CD4-positive, alpha-beta T cell treated with Interferon gamma for 1 hour (primary cell): Measurements from ENCODE around the gene COL25A1.
"Not testable (repeated sequence)": the region's sequence is repeated elsewhere in the genome, so short reads cannot be mapped to it uniquely, and the experiment has no call there.

ENCODE experiments used
- DNase-seq: peaks from one replicate; pipeline ENCODE4 v3.0.0-alpha.2; 2020

Gene COL25A1

DNA sequence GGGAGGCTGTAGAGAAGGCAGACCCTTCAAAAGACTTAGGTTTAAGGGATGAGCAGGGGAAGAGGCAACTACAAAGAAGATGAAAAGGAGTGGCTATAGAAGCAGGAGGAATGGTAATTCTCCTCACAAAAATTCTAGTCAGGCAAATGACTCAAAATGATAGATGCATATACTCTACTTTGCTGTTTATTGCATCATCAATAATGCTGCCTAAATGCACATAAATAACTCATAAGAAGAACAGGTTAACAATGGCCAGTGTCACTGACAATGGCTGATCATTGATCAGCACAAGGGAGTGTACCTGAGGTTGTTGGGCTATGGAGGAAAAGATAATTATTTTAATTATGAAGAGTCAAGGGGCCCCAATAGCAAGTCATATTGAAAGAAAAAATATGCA lies 354.9 kb downstream of the COL25A1 start:
- DNase-seq = no peak

DNA sequence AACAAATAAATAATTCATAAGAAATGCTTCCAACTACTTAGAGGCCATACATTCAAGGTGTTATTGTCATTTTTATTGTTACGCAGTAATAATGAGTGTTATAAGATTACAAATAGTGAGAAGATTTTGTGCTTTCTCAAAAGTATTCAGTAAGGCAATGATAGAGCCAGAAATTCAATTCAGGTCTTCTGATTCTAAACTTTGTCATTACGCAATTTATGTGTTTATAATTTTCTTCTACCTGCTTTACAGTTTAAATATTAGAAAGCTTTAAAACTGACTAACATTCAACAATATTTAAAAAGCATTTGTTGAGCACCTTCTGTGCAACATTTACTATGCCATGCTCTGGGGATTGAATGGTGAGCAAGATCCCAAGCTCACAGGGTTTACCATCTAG lies 356.2 kb downstream of the COL25A1 start:
- DNase-seq = no peak

DNA sequence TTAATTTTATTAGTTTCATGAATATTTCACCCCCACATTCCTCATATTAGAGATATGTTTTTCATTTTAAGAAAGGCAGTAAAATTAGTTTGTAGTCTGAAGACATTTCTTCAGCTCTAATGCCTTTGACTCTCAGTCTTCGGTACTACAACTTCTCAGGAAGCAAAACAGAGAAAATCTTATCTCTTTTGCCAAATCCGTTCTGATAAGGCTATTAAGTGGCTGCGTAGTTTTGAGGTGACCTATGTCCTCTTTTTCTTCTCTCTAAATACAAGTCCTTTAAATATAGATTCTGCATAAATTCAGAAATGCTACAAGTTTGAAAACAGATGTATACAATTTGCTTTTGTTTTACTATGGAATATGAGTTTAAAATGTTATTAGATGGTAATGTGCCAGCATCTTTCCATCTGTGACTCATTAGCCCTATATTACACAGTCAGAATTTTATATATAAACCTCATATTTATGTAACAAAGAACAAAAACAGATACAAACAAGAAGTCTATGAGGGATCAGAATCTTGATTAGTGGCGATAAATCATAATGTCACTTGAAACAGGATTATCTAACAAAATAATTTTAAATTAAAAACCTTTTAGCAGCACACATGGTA lies 358.4 kb downstream of the COL25A1 start:
- DNase-seq = no peak

DNA sequence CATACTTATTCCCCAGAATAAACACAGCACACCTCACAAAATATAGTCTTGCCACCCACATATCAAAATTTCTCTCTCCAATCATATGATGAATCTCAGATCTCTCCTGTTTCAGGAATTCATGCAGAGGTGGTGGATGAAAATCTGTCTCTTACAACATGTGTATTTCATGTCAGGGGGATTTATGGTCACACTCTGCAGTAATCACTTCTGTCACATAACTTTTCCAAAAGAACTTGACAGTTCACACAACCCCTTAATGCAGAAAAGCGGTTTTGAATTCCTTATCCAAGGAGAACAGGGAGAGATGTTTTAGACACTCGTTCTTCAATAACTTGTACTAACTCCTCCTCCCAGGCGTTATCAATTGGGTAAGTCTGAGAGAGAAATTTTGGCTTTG lies 359.1 kb downstream of the COL25A1 start:
- no peak for DNase-seq

DNA sequence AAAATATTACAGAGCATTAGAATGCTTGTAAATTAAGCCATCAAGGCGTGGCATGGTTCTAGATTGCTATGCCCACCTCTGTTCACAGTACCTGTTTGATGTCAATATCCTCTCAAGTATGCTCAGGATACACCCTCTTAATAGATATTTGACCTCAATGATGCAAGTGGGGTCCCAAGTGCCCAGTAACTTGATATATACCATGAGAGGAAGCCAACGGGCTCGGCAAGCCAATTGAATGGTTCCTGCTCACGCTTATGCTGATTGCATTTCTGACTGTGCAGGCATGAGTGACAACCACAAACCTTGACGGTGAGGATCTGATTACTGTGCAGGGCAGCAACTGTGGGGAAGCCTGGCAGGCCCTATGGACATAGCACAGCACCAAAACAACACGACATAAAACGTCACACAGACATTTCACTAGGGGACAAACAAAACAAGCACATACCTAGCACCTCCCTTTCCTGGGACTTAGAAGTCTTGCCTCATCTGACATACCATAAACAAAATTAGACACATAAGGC lies 360.5 kb downstream of the COL25A1 start:
- DNase-seq = no peak

DNA sequence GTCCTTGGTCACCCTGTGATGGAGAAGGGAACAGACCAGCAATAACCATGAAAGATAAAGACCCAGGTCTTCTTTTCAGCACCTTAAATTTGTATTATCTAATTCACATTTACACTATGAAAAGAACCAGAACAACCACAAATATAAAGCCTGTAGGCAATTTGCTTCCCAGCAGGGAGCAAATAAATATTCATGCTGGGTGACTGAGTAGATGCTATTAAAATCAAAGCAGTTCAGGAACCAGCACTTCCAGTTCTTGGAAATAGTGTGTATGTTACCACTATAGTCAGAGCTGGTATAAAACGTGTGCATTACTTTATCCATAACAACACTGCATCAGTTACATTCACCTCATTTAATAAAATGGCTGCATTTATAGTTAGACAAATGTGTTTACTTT lies 361.8 kb downstream of the COL25A1 start:
- DNase-seq = no peak

DNA sequence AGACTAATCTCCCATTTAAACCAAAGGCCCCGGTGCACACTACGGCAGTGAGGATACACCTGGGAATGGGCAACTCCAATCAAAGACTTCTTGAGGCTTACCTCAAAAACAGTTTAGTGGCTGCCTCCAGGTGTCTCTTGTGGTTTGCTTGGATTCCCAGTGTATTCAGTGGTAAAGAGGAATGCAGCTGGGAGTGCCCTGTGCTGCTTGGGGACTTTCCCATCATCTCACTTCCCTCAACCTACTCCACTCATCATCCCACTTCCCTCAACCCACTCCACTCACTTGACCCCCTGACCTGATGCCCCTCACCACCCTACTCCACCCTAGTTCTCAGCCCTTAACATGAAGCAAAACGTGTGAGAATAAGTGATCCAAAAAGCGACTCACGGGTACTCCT lies 362.3 kb downstream of the COL25A1 start:
- DNase-seq = no peak

DNA sequence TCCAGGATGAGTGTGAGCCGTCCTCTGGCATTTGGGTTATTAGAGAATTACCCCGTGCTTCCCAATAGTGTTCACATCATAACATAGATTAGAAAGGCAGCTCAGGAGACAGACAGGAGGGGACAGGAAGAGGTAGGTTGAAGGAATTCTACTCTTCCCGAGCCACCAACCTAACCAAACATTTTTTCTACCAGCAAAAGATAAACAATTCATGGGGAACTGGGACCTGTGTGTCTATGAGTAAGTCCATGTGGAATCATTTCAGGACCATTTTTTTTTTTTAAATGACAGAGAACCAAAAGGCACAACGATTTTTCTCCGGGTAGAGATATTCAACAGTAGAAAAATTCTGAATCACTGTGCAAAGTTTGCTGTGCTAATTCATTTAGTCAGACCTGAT lies 365.4 kb downstream of the COL25A1 start:
- DNase-seq = no peak

DNA sequence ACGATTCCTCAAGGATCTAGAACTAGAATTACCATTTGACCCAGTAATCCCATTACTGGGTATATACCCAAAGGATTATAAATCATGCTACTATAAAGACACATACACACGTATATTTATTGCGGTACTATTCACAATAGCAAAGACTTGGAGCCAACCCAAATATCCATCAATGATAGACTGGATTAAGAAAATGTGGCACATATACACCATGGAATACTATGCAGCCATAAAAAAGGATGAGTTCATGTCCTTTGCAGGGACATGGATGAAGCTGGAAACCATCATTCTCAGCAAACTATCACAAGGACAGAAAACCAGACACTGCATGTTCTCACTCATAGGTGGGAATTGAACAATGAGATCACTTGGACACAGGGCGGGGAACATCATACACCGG lies 368.5 kb downstream of the COL25A1 start:
- DNase-seq = not testable (repeated sequence)

DNA sequence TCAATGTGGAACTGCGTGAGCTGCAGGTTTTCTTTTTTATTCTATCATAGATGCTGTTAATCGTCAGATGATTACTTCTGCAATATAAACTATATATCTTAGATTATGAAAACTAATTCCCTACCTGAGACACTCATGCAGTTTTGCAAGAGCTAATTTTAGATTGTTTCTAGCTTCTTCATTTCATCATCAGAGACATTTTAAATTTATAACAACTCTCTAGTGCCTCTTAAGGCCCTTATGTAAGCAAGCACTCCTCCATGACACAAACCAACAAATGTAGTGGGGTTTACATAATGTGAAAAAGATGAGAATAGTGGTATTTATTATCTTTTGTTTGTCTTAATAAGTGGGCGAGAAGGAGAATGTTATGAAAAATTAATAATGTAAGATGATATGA lies 369.4 kb downstream of the COL25A1 start:
- DNase-seq = no peak

DNA sequence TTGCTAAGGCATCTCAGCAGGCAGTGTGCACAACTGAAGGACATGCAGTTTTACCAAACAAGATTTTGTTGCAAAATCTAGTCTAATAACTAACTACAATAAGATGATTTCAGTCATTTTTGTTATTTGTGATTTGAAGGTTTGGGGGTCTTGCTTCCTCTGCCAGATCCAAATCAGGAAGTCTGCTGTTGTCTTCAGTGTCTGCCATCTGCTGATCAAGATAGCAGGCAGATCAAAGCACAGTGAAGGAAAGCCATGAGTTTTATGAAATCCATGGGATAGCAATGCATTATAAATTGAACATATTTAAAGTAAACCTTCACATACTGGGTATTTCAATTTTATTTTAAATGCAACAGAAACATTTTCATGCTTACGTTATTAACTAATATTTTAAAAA lies 370.5 kb downstream of the COL25A1 start:
- DNase-seq = no peak

DNA sequence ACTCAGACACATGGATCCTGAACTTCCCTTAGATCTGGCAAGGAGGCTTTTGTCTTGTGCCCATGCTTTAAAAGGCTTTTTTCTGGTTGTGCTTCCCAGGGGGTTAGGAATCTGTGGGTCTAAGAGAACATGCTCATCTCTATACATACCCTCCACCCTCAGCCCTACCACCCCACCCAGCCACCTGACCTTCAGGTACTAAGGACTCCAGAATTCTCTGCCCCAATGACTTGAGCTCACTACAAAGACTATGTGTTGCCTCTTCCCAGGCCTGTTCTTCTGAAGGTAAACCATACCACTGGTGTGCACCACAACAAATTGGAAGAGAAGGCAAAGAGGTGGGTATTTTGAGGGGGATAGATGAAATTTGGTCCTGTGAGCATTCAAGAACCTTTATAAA lies 372.3 kb downstream of the COL25A1 start:
- DNase-seq = no peak

DNA sequence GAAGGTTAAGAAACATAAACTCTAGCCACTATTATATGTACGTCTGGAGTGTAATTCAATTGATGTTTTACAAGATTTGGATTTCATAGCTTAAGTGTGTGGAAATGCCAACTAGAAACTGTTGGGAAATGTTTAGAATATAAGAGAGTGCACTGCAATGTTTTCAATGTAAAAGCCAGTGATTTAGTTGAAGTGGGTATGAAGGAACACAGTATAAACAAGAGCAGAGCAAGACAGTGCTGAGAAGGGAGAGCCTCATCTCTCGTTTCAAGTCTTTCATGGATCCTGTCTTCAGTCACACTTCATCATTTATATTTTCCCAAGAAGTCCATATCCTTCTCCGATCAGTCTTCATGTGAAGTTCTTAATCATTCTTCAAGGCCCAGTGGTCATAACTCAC lies 375.7 kb downstream of the COL25A1 start:
- no peak for DNase-seq

DNA sequence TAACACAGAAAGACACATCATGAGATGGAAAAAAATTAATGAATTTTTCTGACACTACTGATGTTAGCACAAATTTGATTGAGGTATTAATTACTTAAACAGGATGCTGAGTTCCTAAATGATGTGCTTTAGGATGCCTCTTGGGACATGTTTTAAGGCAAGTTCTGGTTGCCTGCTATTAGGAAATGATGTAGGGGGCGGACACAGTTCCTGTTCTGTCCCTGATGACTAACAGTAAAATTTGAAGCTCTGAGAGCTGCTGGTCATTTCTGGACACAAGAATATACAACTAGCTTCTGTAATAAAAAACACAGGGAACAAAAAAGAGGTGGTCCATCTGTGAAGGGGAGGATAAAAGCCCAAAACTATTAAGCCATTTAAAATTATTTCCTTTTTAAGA lies 376.4 kb downstream of the COL25A1 start:
- DNase-seq = no peak

DNA sequence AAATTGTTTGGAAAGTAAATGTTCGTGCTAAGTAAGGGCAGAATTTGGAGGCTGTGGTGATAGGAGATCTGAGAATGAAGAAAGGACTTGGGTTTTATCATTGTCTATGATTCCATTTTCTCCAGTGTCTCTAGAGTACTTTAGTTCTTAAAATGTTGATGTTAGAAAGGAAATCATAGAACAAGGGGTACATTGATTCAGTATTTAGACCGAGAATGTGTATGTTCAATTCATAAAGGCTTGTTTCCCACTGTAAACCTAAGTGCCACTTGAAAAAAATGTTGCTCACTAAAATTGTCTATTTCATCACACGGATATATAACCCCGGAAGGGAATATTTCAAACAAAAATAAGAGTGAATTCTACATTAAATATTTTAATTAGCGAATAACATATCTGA lies 380.3 kb downstream of the COL25A1 start:
- DNase-seq = no peak

DNA sequence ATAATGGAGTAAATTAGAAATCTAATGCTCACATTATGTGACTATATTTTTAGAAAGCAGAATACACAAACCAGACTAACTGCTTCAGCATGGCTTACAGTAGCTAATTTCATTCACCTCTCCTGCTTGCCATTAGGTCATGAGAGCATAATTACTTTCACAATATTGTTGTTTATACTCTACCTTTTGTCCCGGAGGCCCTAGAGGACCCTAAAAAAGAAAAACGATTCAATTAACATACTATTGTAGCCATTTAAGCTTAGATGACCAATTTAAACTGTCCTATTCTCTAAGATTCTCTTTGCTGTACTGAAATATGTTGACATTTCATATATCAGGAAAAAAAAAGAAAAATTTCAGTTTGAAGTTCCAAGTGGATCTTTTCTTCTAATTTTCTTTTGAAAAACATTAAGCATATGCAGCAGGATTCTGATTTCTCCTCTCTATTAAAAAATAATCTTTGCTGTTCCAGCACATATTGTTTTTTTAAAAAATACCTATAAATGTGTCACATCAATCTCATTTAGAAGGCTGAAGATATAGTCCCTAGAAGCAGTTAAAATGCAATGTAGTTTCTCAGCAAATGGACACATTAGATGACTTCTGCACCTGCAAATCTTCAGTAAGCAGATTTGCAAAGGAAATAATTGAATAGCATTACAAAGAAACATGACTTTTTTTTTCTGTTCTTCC lies 381.9 kb downstream of the COL25A1 start:
- DNase-seq = no peak

DNA sequence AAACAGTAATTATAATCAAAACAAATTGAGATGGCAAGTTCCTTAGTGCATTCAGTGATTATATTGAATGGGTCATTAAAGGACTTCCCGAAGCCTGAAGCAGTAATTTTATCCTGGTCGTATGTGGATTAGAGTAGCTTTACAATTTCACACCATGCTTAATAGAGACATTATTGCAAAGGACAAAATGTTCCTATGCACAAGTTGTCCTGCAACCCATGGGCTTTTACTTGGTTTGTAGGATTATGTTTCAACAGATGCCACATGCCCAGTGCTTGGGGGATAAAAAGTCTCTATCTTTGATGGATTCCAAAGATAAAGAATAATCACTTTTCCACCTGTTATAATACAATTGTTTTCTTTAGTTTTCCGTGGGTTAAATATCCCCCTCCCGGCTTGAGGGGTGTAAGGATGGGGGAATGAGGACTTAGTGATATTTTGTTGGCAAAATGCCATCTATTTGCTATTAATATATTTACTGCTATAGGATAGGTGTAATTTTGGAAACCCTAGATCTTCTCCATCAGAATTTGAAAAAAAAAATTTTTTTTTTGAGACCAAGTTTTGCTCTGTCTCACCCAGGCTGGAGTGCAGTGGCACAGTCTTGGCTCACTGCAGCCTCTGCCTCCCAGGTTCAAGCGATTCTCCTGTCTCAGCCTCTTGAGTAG lies 383.1 kb downstream of the COL25A1 start:
- DNase-seq = no peak

DNA sequence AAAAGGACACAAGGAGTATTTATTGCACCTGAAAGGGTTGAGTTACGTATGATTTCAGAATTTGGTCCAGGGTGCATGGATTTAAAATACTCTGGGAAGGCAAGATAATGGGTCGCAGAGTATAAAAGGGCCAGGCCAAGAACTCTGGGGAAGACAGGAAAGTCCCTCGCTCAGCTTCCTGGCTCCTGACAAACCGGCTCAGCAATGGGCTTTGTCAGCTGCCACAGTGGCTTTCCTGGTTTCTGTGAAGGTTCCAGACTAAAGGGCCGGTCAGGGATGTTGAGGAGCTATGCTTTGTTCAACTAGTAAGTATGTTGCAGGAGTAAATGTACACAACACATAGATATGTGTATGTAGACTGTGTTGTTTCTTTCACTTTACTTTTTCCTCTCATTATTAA lies 385.2 kb downstream of the COL25A1 start:
- DNase-seq = no peak

DNA sequence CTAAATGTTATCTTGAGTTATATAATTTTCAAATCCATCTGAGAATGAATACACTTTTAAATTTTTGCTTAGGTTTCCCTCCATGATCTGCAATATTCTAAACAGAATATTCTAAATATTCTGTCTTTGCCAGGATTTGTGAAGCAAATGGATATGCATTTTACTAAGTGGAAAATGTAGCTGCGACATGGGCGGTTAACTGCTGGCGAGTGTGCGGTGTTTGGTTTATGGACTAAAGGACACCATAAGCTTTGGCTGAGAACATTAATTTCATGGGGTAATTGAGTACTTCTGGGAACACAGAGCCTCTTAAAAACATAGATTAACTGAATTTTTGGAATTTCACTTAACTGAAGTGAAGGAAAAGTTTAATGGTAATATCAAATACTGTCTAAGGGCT lies 385.8 kb downstream of the COL25A1 start:
- no peak for DNase-seq

DNA sequence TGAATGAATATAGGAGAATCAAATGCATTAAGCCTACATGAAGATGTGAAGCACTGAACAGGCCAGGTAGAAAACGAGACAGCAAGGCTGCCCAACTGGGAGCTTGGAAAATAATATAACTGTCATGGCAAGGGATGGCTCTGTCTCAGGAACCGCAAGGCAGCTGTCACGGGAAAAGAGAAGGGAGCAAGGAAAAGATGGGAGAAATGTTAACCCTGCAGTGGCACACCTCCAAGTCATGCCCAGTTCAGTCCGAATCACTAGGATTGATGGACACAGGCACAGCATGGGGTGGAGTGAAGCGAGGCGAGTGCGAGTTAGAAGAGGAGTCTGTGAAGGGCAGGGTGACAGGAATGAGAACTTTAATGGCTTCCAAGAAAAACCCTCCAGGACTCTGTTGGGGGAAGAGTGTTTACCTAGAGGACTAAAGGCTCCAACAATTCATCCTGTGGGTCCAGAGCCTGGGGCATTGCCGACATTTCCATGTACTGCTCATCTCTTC lies 395.5 kb downstream of the COL25A1 start:
- no peak for DNase-seq

DNA sequence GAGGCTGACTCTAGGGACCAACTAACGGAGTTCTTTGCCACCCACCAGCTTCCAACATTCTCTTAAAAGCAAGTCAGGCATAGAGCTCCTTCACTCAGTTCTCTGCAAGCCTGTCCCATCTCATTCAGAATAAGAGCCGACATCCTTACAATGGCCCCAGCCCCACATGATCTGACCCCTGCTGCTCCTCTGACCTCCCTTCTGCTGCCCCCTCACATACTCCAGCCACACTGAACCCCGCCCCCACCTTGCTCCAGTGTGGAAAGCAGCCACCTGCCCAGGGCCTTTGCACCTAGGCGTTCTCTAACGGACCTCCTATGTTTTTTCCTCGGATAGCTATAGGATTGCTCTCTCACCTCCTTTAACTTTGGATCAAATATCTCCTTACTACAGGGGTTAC lies 396.5 kb downstream of the COL25A1 start:
- no peak for DNase-seq

DNA sequence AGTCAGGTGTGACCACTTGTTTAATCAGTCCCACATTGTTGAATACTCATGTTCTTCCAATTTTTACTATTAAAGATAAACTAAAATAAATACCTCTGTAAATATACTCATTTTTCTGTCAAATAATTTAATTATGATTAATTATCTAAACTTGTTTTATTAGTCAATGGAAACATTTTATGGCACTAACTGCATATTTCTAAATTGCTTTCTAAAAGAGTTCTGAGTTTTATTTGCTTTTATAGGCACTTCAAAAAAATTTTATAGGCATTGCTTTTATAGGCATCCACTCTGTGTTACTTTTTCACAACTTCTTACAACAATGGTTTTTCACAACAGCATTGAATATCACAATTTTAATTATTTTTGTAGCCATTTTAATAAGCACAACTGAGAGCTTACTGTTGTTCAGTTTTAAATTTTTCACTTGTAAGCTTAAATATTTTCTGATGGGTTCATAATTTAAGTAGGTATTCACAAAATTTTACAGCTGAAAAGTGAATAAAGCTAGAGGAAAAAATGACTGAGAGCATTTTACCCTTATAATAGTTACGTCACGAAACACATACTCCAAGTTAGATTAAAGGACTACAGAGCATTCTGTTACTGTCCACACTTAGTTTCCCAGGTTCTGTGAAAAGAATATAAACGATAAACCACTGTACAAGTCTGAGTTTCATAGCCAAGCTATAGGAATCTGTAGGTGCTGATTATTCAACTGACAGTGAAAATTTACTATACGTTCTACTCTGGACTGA lies 398.8 kb downstream of the COL25A1 start:
- DNase-seq = no peak

DNA sequence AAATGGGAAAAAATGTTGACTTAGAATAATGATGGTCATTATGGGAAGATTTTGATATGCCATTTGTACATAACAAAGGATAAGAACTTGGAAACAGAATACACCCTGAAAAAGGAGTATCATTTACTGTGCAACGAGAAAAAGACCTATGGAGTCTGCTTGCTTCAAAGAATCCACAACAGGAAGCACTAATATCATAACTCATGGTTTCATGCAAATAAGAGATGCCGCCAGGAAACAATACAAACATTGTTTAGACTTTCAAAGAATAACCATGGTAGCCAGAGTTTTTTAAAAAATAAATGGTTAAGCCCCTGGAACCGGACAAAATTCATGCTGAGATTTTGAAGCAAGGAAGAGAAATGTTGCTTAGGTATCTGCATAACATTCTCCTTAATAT lies 399.7 kb downstream of the COL25A1 start:
- DNase-seq = no peak
